Tibial artery (tissue), 4 donors: Measurements from ENCODE around the gene ALOX5.

Source experiments
- DNase-seq, 2 donors: peaks; one replicate each; pipeline ENCODE4 v3.0.0-alpha.2; 2019
- H3K27ac ChIP-seq, 2 donors: fragments of 200-600 bp; sonication (generic) in 1 of 2; 1 replicate in 1 of 2; 2 replicates in 1 of 2; pipeline ENCODE4 v1.5.1; 2018 to 2019; ENCODE audit warnings: mild to moderate bottlenecking in 1 of 2
- H3K27me3 ChIP-seq, 2 donors: fragments of 200-600 bp; sonication (generic) in 1 of 2; one replicate each; pipeline versions ENCODE4 v1.5.1 to v1.6.0; 2016 to 2019
- H3K36me3 ChIP-seq, 3 donors: fragments of 200-600 bp; sonication (generic) in 2 of 3; one replicate each; pipeline ENCODE4 v1.5.1; 2016 to 2019; ENCODE audit warnings: mild to moderate bottlenecking in 2 of 3
- H3K4me1 ChIP-seq, 4 donors: fragments of 200-600 bp; sonication (generic) in 2 of 4; 1 replicate in 3 of 4; 2 replicates in 1 of 4; pipeline ENCODE4 v1.5.1; 2016 to 2019
- H3K4me3 ChIP-seq, 2 donors: fragments of 200-600 bp; sonication (generic) in 1 of 2; 1 replicate in 1 of 2; 2 replicates in 1 of 2; pipeline ENCODE4 v1.5.1; 2018 to 2019; ENCODE audit warnings: mild to moderate bottlenecking in 2 of 2
- H3K9me3 ChIP-seq, 3 donors: fragments of 200-600 bp; sonication (generic) in 1 of 3; one replicate each; pipeline ENCODE4 v1.5.1; 2016 to 2019
- CTCF ChIP-seq, 2 experiments: fragments of 200-600 bp in 1 of 2; fragments of 450-650 bp in 1 of 2; IDR thresholded peaks; one replicate each; pipeline ENCODE4 v1.5.1; 2017 to 2019; ENCODE audit warnings: antibody characterized with exemption in 2 of 2, mild to moderate bottlenecking in 1 of 2, moderate library complexity in 1 of 2
- intact Hi-C: fragments of 100-400 bp; cut with DNase I; formaldehyde crosslinking; loops from one replicate; pipeline ENCODE4 v1.15.0; 2023; ENCODE audit warnings: low total_unique reads

The ALOX5 gene

GRCh38 chr10:45416603-45417002 lies 42.6 kb downstream of the ALOX5 start:
- H3K4me1 ChIP-seq, result peaks cover 0 to 32% (median 14%) of the 10 kb centered on the region in 4 donors
- no peak for DNase-seq
- no peaks in the 10 kb centered on the region for H3K36me3 ChIP-seq
- H3K9me3 ChIP-seq, result no peaks in the 10 kb centered on the region
- no peak overlapping the region for H3K27ac ChIP-seq
- peaks cover 0 to 6% of the 10 kb centered on the region in 2 donors for H3K27me3 ChIP-seq
- no peak overlapping the region for H3K4me3 ChIP-seq
- no peak for TF ChIP-seq CTCF (IDR thresholded peaks at IDR 0.05)
- intact Hi-C loops, result no loop called here

GRCh38 chr10:45417746-45418145 lies 43.7 kb downstream of the ALOX5 start:
- no peak for TF ChIP-seq CTCF (IDR thresholded peaks at IDR 0.05)
- Histone ChIP-seq H3K9me3 (no peaks in the 10 kb centered on the region), H3K36me3 (no peaks in the 10 kb centered on the region), H3K4me3 (no peak overlapping the region), H3K4me1 (peaks cover 0 to 32% (median 14%) of the 10 kb centered on the region in 4 donors), H3K27ac (no peak overlapping the region), H3K27me3 (no peaks in the 10 kb centered on the region)
- intact Hi-C loops, result no loop called here
- DNase-seq, result no peak

- Histone ChIP-seq H3K27me3 (no peaks in the 10 kb centered on the region), H3K27ac (peak overlapping the region; percentile 68 to 71), H3K9me3 (no peaks in the 10 kb centered on the region), H3K4me1 (peaks cover 0 to 32% (median 14%) of the 10 kb centered on the region in 4 donors), H3K4me3 (peak overlapping the region; percentile 55 to 62), H3K36me3 (no peaks in the 10 kb centered on the region)
- DNase-seq, result no peak
- intact Hi-C loops, result no loop called here
- TF ChIP-seq CTCF (IDR thresholded peaks at IDR 0.05), result no peak
These were observed 44.4 kb downstream of the ALOX5 start for GRCh38 chr10:45418417-45418848.

- Histone ChIP-seq H3K27me3 (no peaks in the 10 kb centered on the region), H3K36me3 (no peaks in the 10 kb centered on the region), H3K4me3 (peak overlapping the region; percentile 55 to 62), H3K4me1 (peaks cover 0 to 32% (median 14%) of the 10 kb centered on the region in 4 donors), H3K9me3 (no peaks in the 10 kb centered on the region), H3K27ac (peak overlapping the region; percentile 68 to 71)
- DNase-seq, result peak; percentile 71 to 78
- TF ChIP-seq CTCF (IDR thresholded peaks at IDR 0.05), result no peak
- intact Hi-C loops, result no loop called here
These were observed 45.0 kb downstream of the ALOX5 start for GRCh38 chr10:45418849-45419675.

- no peaks in the 10 kb centered on the region for H3K27me3 ChIP-seq
- intact Hi-C loops, result no loop called here
- H3K27ac ChIP-seq, result peak overlapping the region; percentile 68 to 71
- no peak for TF ChIP-seq CTCF (IDR thresholded peaks at IDR 0.05)
- no peaks in the 10 kb centered on the region for H3K9me3 ChIP-seq
- no peak for DNase-seq
- H3K36me3 ChIP-seq, result no peaks in the 10 kb centered on the region
- peaks cover 0 to 32% (median 14%) of the 10 kb centered on the region in 4 donors for H3K4me1 ChIP-seq
- peak overlapping the region; percentile 55 to 62 for H3K4me3 ChIP-seq
These were observed 45.6 kb downstream of the ALOX5 start for GRCh38 chr10:45419676-45420025.
